Measurements from ENCODE around the gene DOK5. TPM values are rescaled to one million over a fixed set of nuclear protein-coding genes. Genes with fewer than 3 reads are reported as not detected.
A peak's percentile ranks its signal among the peaks of the same experiment; 100 is the strongest.

Gene DOK5
- polyA plus RNA-seq, 3 donors: 6.9 to 10.7 (median 9.4) TPM

GRCh38 chr20:54502179-54502578, 26.8 kb downstream of the DOK5 start:
- DNase-seq: no peak

GRCh38 chr20:54506643-54507042, 31.2 kb downstream of the DOK5 start:
- no peak for DNase-seq

- DNase-seq: peak; percentile 61
Measured at GRCh38 chr20:54510541-54511129, 35.2 kb downstream of the DOK5 start.

- DNase-seq: no peak
Measured at GRCh38 chr20:54512694-54513093, 37.3 kb downstream of the DOK5 start.

GRCh38 chr20:54514028-54514607, 38.7 kb downstream of the DOK5 start:
- DNase-seq: peak; percentile 42

GRCh38 chr20:54515793-54516628, 40.6 kb downstream of the DOK5 start:
- no peak for DNase-seq

GRCh38 chr20:54517241-54517975, 42.0 kb downstream of the DOK5 start:
- DNase-seq: no peak

- no peak for DNase-seq
Measured at GRCh38 chr20:54524849-54525248, 49.5 kb downstream of the DOK5 start.

- no peak for DNase-seq
Measured at GRCh38 chr20:54525916-54526590, 50.7 kb downstream of the DOK5 start.

- DNase-seq: no peak
Measured at GRCh38 chr20:54526801-54527200, 51.4 kb downstream of the DOK5 start.

GRCh38 chr20:54532573-54532972, 57.2 kb downstream of the DOK5 start:
- DNase-seq: no peak

GRCh38 chr20:54534101-54534500, 58.7 kb downstream of the DOK5 start:
- DNase-seq: no peak

- DNase-seq: no peak
Measured at GRCh38 chr20:54535033-54535432, 59.6 kb downstream of the DOK5 start.

- DNase-seq: no peak
Measured at GRCh38 chr20:54535746-54536145, 60.4 kb downstream of the DOK5 start.

GRCh38 chr20:54539521-54540046, 64.2 kb downstream of the DOK5 start:
- DNase-seq: no peak

GRCh38 chr20:54543369-54543768, 68.0 kb downstream of the DOK5 start:
- no peak for DNase-seq

- DNase-seq: no peak
Measured at GRCh38 chr20:54545676-54546358, 70.4 kb downstream of the DOK5 start.

- DNase-seq: no peak
Measured at GRCh38 chr20:54548849-54549248, 73.5 kb downstream of the DOK5 start.

- DNase-seq: no peak
Measured at GRCh38 chr20:54549658-54550326, 74.4 kb downstream of the DOK5 start.

- DNase-seq: no peak
Measured at GRCh38 chr20:54550776-54551396, 75.5 kb downstream of the DOK5 start.
